Kidney epithelial cell (primary cell): Measurements from ENCODE around the gene LINS1. TPM values are rescaled to one million over a fixed set of nuclear protein-coding genes. Genes with fewer than 3 reads are reported as not detected.

Experiments
- DNase-seq: peaks from one replicate; pipeline ENCODE4 v3.0.0-alpha.2; 2010; ENCODE audit warnings: low read depth
- H3K27me3 ChIP-seq: 2 replicates; pipeline ENCODE4 v1.6.0; 2011; ENCODE audit warnings: low read length; ENCODE audit not compliant: control insufficient read depth, insufficient read depth
- H3K36me3 ChIP-seq: 2 replicates; pipeline ENCODE4 v1.5.1; 2011; ENCODE audit warnings: low read length; ENCODE audit not compliant: control insufficient read depth, insufficient read depth
- H3K4me3 ChIP-seq: 2 replicates; pipeline ENCODE4 v1.5.1; 2011; ENCODE audit warnings: low read depth, mild to moderate bottlenecking, control low read depth, low read length
- CTCF ChIP-seq: IDR thresholded peaks from 2 replicates; pipeline ENCODE4 v1.5.1; 2011; ENCODE audit warnings: mild to moderate bottlenecking, moderate library complexity, low read length, control low read depth, inconsistent platforms; ENCODE audit not compliant: insufficient read depth, poor library complexity, severe bottlenecking
- total RNA-seq: library from RNA; depleted of rRNA; stranded (reverse); fragments of >200 nt; gene quantifications from 2 replicates; pipeline ENCODE4 v1.2.3, GENCODE V29; 2015

The LINS1 gene
- total RNA-seq, 1 donor from 2014 or later: 8.5 TPM

DNA sequence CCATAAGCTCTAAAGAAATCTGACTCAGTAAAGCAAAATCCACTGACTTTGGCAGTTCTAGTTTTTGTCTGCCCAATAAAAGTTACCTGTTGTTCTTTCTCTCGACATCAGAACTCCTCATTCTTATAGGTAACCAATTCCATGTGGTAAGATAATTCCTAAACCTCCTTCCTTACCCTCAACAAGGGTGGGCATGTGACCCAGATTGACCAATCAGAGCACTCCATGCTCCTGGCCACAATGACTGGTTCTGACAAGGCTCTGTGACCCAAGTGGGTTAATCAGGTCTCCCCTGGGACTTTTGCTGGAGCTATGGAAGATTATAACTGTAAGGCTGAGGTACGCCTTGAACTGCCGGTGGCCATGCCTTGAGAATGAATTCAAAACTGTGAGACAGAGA lies 31.7 kb downstream of the LINS1 start:
- no peaks in the 10 kb centered on the region for H3K27me3 ChIP-seq
- no peak for DNase-seq
- no peaks in the 10 kb centered on the region for H3K36me3 ChIP-seq
- TF ChIP-seq CTCF: no peak
- no peak overlapping the region for H3K4me3 ChIP-seq

DNA sequence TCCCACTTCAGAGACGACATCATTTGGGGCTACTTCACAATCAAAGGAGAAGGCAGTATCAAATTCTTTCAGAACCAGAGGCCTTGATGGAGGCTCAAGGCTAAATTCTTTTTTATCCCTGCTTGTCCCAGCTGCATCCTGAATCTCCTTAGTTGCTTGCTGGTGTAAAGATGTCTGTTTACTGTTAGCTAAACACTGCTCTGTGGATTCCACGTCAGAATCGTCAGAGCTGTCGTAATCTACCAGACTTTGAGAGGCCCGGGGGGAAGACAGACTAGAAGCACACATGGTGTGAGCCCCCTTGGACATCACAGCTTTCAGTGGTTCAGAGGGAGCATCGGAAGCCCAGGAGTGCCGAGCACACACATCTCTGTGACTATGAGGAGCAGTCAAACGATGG lies 32.6 kb downstream of the LINS1 start:
- Histone ChIP-seq H3K27me3 (no peaks in the 10 kb centered on the region), H3K4me3 (no peak overlapping the region), H3K36me3 (no peaks in the 10 kb centered on the region)
- TF ChIP-seq CTCF: no peak
- DNase-seq: no peak

DNA sequence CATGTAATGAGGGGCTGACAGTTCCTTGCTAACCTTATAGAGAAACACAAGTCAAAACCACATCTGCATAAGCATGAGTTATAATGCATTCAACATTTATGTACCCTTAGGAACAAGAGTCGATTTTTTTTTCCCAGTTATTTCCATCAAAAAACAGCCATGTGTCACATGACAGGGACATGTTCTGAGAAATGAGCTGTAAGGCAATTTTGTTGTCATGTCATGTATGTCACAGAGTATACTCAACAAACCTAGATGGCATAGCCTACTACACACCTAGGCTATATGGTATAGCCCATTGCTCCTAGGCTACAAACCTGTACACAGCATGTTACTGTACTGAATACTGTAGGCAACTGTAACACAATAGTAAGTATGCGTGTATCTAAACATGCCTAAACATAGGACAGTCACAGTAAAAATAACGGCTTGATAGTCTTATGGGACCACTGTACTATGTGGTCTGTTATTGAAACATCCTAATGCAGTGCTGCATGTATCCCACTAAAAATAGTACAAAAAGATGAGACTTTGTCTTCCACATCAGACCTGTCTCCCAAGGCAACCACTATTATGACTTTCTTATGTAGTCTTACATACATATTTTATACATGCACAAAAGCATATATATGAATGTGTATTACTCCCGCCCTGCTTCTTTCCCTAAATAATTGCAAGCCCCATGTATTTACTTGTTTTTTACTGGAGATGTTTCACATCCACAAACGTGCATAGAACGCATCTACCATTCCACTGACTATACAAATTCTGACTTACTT lies 34.9 kb downstream of the LINS1 start:
- TF ChIP-seq CTCF: no peak
- no peak for DNase-seq
- no peaks in the 10 kb centered on the region for H3K27me3 ChIP-seq
- no peaks in the 10 kb centered on the region for H3K36me3 ChIP-seq
- H3K4me3 ChIP-seq: no peak overlapping the region

DNA sequence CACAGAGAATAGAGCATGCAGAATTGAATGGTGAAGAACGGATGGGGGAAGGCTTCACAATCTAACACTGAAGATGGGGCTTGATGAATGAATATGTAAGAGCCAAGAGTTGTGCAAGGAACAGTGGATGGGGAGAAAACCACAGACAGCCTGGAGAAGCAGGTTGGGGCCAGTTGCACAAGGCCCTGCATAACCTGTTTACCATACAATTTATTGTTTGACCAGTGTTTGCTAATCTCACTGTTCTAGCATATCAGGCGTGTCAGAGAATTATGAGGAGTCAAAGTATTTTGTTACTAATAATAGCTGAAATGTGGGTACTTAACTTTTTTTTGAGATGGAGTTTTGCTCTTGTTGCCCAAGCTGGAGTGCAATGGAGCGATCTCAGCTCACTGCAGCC lies 36.4 kb downstream of the LINS1 start:
- no peak for DNase-seq
- no peak overlapping the region for H3K4me3 ChIP-seq
- no peaks in the 10 kb centered on the region for H3K36me3 ChIP-seq
- no peaks in the 10 kb centered on the region for H3K27me3 ChIP-seq
- TF ChIP-seq CTCF: no peak

DNA sequence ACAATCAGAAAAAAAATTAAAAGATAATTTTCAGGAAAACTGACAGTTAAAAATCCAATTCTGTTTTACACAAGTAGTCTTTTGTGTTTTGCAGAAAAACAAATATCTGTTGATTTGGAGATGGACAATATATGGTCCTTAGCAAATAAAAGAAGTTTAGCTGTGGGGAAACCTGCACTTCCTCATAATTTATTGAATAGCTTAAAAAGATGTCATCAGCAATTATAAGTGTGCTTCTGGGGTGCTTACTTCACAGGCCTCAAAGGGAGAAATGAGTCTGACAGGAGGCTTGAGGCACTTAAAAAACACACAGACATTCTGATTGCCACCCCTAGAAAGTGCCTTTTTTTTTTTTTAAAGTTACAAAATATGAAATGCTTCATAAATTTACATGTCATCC lies 41.7 kb downstream of the LINS1 start:
- Histone ChIP-seq H3K4me3 (no peak overlapping the region), H3K27me3 (no peaks in the 10 kb centered on the region), H3K36me3 (no peaks in the 10 kb centered on the region)
- TF ChIP-seq CTCF: no peak
- DNase-seq: no peak

DNA sequence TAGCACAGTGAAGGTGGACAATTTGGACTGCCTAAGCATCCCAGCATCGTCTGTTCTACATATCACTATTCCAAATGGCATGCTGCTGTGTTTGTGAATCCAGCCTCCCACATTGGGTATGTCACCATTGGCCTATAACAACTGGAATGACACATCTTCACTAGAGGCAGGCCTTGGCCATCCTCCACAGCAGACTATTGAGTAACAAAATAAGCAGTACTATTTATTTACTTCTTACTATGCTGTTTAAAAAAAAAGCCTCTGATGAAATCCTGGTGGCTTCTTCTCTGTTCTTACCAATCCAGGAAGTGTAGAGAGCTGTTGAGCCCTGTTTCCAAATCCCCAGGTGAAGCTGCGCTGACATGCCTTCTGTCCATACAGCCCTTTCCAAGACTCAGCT lies 42.7 kb downstream of the LINS1 start:
- DNase-seq: no peak
- H3K4me3 ChIP-seq: no peak overlapping the region
- H3K27me3 ChIP-seq: no peaks in the 10 kb centered on the region
- no peaks in the 10 kb centered on the region for H3K36me3 ChIP-seq
- TF ChIP-seq CTCF: no peak
